Kidney epithelial cell (primary cell): ENCODE results near the gene RTN4. TPM values are rescaled to one million over a fixed set of nuclear protein-coding genes. Genes with fewer than 3 reads are reported as not detected.

Experiments used
- DNase-seq: peaks from one replicate; pipeline ENCODE4 v3.0.0-alpha.2; 2010; ENCODE audit warnings: low read depth
- H3K27me3 ChIP-seq: 2 replicates; pipeline ENCODE4 v1.6.0; 2011; ENCODE audit warnings: low read length; ENCODE audit not compliant: control insufficient read depth, insufficient read depth
- H3K36me3 ChIP-seq: 2 replicates; pipeline ENCODE4 v1.5.1; 2011; ENCODE audit warnings: low read length; ENCODE audit not compliant: control insufficient read depth, insufficient read depth
- H3K4me3 ChIP-seq: 2 replicates; pipeline ENCODE4 v1.5.1; 2011; ENCODE audit warnings: low read depth, mild to moderate bottlenecking, control low read depth, low read length
- CTCF ChIP-seq: IDR thresholded peaks from 2 replicates; pipeline ENCODE4 v1.5.1; 2011; ENCODE audit warnings: mild to moderate bottlenecking, moderate library complexity, low read length, control low read depth, inconsistent platforms; ENCODE audit not compliant: insufficient read depth, poor library complexity, severe bottlenecking
- total RNA-seq: library from RNA; depleted of rRNA; stranded (reverse); fragments of >200 nt; gene quantifications from 2 replicates; pipeline ENCODE4 v1.2.3, GENCODE V29; 2015

RTN4 gene
- total RNA-seq, 1 donor from 2014 or later = 382 TPM

GRCh38 chr2:55012672-55013484 lies 37.4 kb downstream of the RTN4 start:
- Histone ChIP-seq H3K27me3 (no peaks in the 10 kb centered on the region), H3K36me3 (no peaks in the 10 kb centered on the region), H3K4me3 (no peak overlapping the region)
- DNase-seq = no peak
- TF ChIP-seq CTCF = no peak

- Histone ChIP-seq H3K27me3 (no peaks in the 10 kb centered on the region), H3K4me3 (no peak overlapping the region), H3K36me3 (no peaks in the 10 kb centered on the region)
- TF ChIP-seq CTCF = no peak
- DNase-seq = no peak
Observed at GRCh38 chr2:55011831-55012671, 38.2 kb downstream of the RTN4 start.

- DNase-seq = peak; percentile 18
- TF ChIP-seq CTCF = no peak
- no peaks in the 10 kb centered on the region for H3K36me3 ChIP-seq
- H3K27me3 ChIP-seq = no peaks in the 10 kb centered on the region
- H3K4me3 ChIP-seq = no peak overlapping the region
Observed at GRCh38 chr2:55010915-55011314, 39.3 kb downstream of the RTN4 start.

GRCh38 chr2:55010149-55010591 lies 40.1 kb downstream of the RTN4 start:
- TF ChIP-seq CTCF = no peak
- DNase-seq = peak; percentile 44
- Histone ChIP-seq H3K27me3 (no peaks in the 10 kb centered on the region), H3K4me3 (no peak overlapping the region), H3K36me3 (no peaks in the 10 kb centered on the region)

- H3K36me3 ChIP-seq = no peaks in the 10 kb centered on the region
- TF ChIP-seq CTCF = no peak
- no peaks in the 10 kb centered on the region for H3K27me3 ChIP-seq
- no peak for DNase-seq
- H3K4me3 ChIP-seq = no peak overlapping the region
Observed at GRCh38 chr2:55009277-55010060, 40.8 kb downstream of the RTN4 start.
